TTC549 (cell line): Measurements from ENCODE around the gene UBQLN3.

ENCODE experiments used
- FAIRE-seq: peaks from 2 replicates; lab custom pipeline; 2012; peaks lifted over from hg19 to GRCh38; lab: Jason Lieb, UNC

UBQLN3 gene

GRCh38 chr11:5505363-5506048 is 4.3 kb downstream of the UBQLN3 start:
- FAIRE-seq: no peak

- no peak for FAIRE-seq
Observed at GRCh38 chr11:5504403-5504921, 5.3 kb downstream of the UBQLN3 start.

- no peak for FAIRE-seq
Observed at GRCh38 chr11:5500393-5500801, 9.4 kb downstream of the UBQLN3 start.

GRCh38 chr11:5499671-5500070 is 10.1 kb downstream of the UBQLN3 start:
- no peak for FAIRE-seq

GRCh38 chr11:5489576-5490357 is 20.0 kb downstream of the UBQLN3 start:
- no peak for FAIRE-seq

GRCh38 chr11:5488798-5489399 is 20.9 kb downstream of the UBQLN3 start:
- no peak for FAIRE-seq

GRCh38 chr11:5488385-5488784 is 21.4 kb downstream of the UBQLN3 start, which contains the start of gene OR52D1:
TSS of gene OR52D1 (plus strand) at chr11:5488685. CDS start at chr11:5488707, 22 bp downstream.
- FAIRE-seq: no peak

GRCh38 chr11:5486421-5486820 is 23.3 kb downstream of the UBQLN3 start:
- FAIRE-seq: no peak

GRCh38 chr11:5486003-5486402 is 23.8 kb downstream of the UBQLN3 start:
- FAIRE-seq: no peak

GRCh38 chr11:5476186-5476819 is 33.5 kb downstream of the UBQLN3 start:
- no peak for FAIRE-seq

- no peak for FAIRE-seq
Observed at GRCh38 chr11:5473921-5474320, 35.8 kb downstream of the UBQLN3 start.

GRCh38 chr11:5467527-5467926 is 42.2 kb downstream of the UBQLN3 start:
- FAIRE-seq: no peak

GRCh38 chr11:5460983-5461621 is 48.7 kb downstream of the UBQLN3 start:
- FAIRE-seq: no peak
